ENCODE data around the gene ABTB1.
"Not testable (repeated sequence)": the region's sequence is repeated elsewhere in the genome, so short reads cannot be mapped to it uniquely, and the experiment has no call there.

The ABTB1 gene

GRCh38 chr3:127650236-127650635 lies 22.5 kb upstream of the ABTB1 start:
- DNase-seq (ENCODE audit: low read depth): no peak
- H3K4me3 ChIP-seq (ENCODE audit: control insufficient read depth, low read depth, low read length): no peak overlapping the region
- TF ChIP-seq CTCF (conservative IDR thresholded peaks at IDR 0.05; ENCODE audit: control insufficient read depth, insufficient read depth, low read depth, low read length): no peak

DNA sequence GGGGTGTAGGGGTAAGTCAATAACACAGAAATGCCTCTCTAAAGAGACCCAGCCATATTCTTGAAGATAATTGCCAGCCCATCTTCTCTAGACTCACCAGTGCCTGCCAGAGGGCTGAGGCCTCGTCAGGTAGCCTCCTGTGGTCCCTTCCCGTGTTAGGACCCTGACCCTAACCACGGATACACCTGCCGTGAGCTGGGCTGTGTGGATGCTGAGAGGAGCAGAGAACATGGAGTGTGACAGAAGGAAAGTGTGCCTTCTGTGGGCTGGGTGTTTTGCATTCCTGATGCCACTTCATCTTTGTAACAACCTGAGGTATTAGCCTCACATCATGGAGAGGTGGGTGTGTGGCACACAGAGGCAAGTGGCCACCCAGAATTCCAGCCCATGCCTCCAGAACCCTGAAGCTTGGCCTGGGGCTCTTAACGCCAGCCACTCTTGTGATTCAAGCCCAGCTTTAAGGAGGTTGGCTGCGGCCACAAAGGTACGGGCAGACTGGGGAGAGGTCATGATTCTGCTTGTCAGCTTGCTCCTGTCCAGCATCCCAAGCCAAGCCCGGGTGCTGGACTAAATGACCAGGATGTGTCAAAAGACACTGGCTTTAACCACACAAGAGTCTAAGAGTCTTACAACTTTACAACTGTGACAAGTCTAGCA lies 21.1 kb upstream of the ABTB1 start:
- H3K4me3 ChIP-seq (ENCODE audit: control insufficient read depth, low read depth, low read length): no peak overlapping the region
- TF ChIP-seq CTCF (conservative IDR thresholded peaks at IDR 0.05; ENCODE audit: control insufficient read depth, insufficient read depth, low read depth, low read length): no peak
- DNase-seq (ENCODE audit: low read depth): no peak

GRCh38 chr3:127652246-127652995 lies 20.3 kb upstream of the ABTB1 start:
- H3K4me3 ChIP-seq (ENCODE audit: control insufficient read depth, low read depth, low read length): no peak overlapping the region
- peak; percentile 56 for DNase-seq (ENCODE audit: low read depth)
- peak; percentile 89 for TF ChIP-seq CTCF (conservative IDR thresholded peaks at IDR 0.05; ENCODE audit: control insufficient read depth, insufficient read depth, low read depth, low read length)

- H3K4me3 ChIP-seq (ENCODE audit: control insufficient read depth, low read depth, low read length): no peak overlapping the region
- no peak for TF ChIP-seq CTCF (conservative IDR thresholded peaks at IDR 0.05; ENCODE audit: control insufficient read depth, insufficient read depth, low read depth, low read length)
- DNase-seq (ENCODE audit: low read depth): no peak
Measured at GRCh38 chr3:127654374-127654773, 18.4 kb upstream of the ABTB1 start.

- DNase-seq (ENCODE audit: low read depth); H3K4me3 ChIP-seq (ENCODE audit: control insufficient read depth, low read depth, low read length): not testable (repeated sequence)
Measured at GRCh38 chr3:127654993-127655392, 17.8 kb upstream of the ABTB1 start.

- DNase-seq (ENCODE audit: low read depth): peak; percentile 62
- H3K4me3 ChIP-seq (ENCODE audit: control insufficient read depth, low read depth, low read length): no peak overlapping the region
- no peak for TF ChIP-seq CTCF (conservative IDR thresholded peaks at IDR 0.05; ENCODE audit: control insufficient read depth, insufficient read depth, low read depth, low read length)
Measured at GRCh38 chr3:127655641-127656040, 17.1 kb upstream of the ABTB1 start.

- no peak for TF ChIP-seq CTCF (conservative IDR thresholded peaks at IDR 0.05; ENCODE audit: control insufficient read depth, insufficient read depth, low read depth, low read length)
- no peak overlapping the region for H3K4me3 ChIP-seq (ENCODE audit: control insufficient read depth, low read depth, low read length)
- DNase-seq (ENCODE audit: low read depth): no peak
Measured at GRCh38 chr3:127656906-127657305, 15.8 kb upstream of the ABTB1 start.
